B cell (primary cell): ENCODE measurements around the gene MAFF.

Experiments used
- EZH2 ChIP-seq: IDR thresholded peaks from 2 replicates; pipeline ENCODE4 v1.6.1; 2012; ENCODE audit warnings: borderline replicate concordance, low read depth, mild to moderate bottlenecking, moderate library complexity, low read length; ENCODE audit not compliant: insufficient read depth, poor library complexity, severe bottlenecking
- TF ChIP-seq, protein P1 (sequence below): fragments of 200-600 bp; IDR thresholded peaks from one replicate; pipeline ENCODE4 v1.8.0; 2022; ENCODE audit warnings: antibody characterized with exemption, mild to moderate bottlenecking

DNA sequence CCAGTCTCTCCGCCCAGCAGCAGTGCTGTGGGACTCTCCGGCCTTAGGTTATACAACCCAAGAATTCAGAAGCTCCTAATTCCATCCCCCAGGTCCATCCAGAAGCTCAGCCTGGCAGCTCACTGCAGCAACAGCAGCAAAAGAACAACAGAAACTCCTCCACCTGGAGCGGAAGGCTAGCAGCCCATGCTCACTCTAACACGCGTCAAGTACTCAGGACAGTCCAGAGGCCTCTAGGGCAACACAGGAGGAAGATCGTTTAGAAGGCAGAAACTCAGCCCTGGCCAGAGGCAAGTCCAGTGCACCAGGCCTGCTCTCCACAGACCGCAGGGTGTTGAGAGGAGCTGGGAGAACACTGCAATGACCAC, 37.3 kb upstream of the MAFF start:
- TF ChIP-seq, protein P1, sequence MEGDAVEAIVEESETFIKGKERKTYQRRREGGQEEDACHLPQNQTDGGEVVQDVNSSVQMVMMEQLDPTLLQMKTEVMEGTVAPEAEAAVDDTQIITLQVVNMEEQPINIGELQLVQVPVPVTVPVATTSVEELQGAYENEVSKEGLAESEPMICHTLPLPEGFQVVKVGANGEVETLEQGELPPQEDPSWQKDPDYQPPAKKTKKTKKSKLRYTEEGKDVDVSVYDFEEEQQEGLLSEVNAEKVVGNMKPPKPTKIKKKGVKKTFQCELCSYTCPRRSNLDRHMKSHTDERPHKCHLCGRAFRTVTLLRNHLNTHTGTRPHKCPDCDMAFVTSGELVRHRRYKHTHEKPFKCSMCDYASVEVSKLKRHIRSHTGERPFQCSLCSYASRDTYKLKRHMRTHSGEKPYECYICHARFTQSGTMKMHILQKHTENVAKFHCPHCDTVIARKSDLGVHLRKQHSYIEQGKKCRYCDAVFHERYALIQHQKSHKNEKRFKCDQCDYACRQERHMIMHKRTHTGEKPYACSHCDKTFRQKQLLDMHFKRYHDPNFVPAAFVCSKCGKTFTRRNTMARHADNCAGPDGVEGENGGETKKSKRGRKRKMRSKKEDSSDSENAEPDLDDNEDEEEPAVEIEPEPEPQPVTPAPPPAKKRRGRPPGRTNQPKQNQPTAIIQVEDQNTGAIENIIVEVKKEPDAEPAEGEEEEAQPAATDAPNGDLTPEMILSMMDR, result no peak
- TF ChIP-seq EZH2, result no peak
